Activated naive CD4-positive, alpha-beta T cell treated with Interleukin-2 at 50 U/mL for 16 hours (primary cell): ENCODE results near the gene TMEM107.
A peak's percentile ranks its signal among the peaks of the same experiment; 100 is the strongest.

ENCODE experiments used
- DNase-seq: peaks from one replicate; pipeline ENCODE4 v3.0.0-alpha.2; 2020

TMEM107 gene

GRCh38 chr17:8128125-8128784 lies 47.9 kb downstream of the TMEM107 start:
- DNase-seq = no peak

- DNase-seq = peak; percentile 47
These were observed 49.6 kb downstream of the TMEM107 start for GRCh38 chr17:8126491-8127066.

- peak; percentile 16 for DNase-seq
These were observed 50.2 kb downstream of the TMEM107 start for GRCh38 chr17:8125947-8126490.

GRCh38 chr17:8125154-8125946 lies 50.8 kb downstream of the TMEM107 start:
- peak; percentile 89 for DNase-seq

GRCh38 chr17:8124350-8125153 lies 51.6 kb downstream of the TMEM107 start:
- peak; percentile 28 for DNase-seq

- DNase-seq = no peak
These were observed 52.4 kb downstream of the TMEM107 start, which contains the start of gene HES7 for GRCh38 chr17:8123695-8124349. TSS of gene HES7 (minus strand) at chr17:8124106. CDS start at chr17:8124084, 22 bp downstream.

- DNase-seq = peak; percentile 58
These were observed 53.1 kb downstream of the TMEM107 start for GRCh38 chr17:8122924-8123694.
